Neural cell (in vitro differentiated cells): Measurements from ENCODE around the gene F7. TPM values are rescaled to one million over a fixed set of nuclear protein-coding genes. Genes with fewer than 3 reads are reported as not detected.

ENCODE experiments used
- H2AFZ ChIP-seq: fragments of 200-600, 300-800 bp; sonication (generic), shearing (Covaris generic); 2 replicates; pipeline ENCODE4 v1.6.0; 2014; ENCODE audit warnings: low read depth, mild to moderate bottlenecking, antibody characterized with exemption, low read length, moderate library complexity
- H3F3A ChIP-seq: fragments of 200-600 bp; shearing (Covaris generic); 2 replicates; pipeline ENCODE4 v1.6.1; 2016; ENCODE audit warnings: mild to moderate bottlenecking, moderate library complexity, mixed read lengths, antibody characterized with exemption, low read length; ENCODE audit not compliant: insufficient read depth, poor library complexity, severe bottlenecking
- H3K27ac ChIP-seq: fragments of 200-600, 300-800 bp; sonication (generic), shearing (Covaris generic); 2 replicates; pipeline ENCODE4 v1.5.1; 2014; ENCODE audit warnings: mild to moderate bottlenecking, low read length, moderate library complexity
- H3K27me3 ChIP-seq: fragments of 300-800, 200-600 bp; sonication (generic), shearing (Covaris generic); 2 replicates; pipeline ENCODE4 v1.6.0; 2014; ENCODE audit warnings: mild to moderate bottlenecking, low read depth, low read length, moderate library complexity; ENCODE audit not compliant: insufficient read depth
- H3K36me3 ChIP-seq: fragments of 300-800, 200-600 bp; sonication (generic), shearing (Covaris generic); 2 replicates; pipeline ENCODE4 v1.5.1; 2014; ENCODE audit warnings: mild to moderate bottlenecking, antibody characterized with exemption, low read length, moderate library complexity; ENCODE audit not compliant: insufficient read depth
- H3K4me2 ChIP-seq: fragments of 300-800, 200-600 bp; sonication (generic), shearing (Covaris generic); 2 replicates; pipeline ENCODE4 v1.6.0; 2014; ENCODE audit warnings: mild to moderate bottlenecking, low read length
- H3K4me3 ChIP-seq: fragments of 300-800, 200-600 bp; sonication (generic), shearing (Covaris generic); 2 replicates; pipeline ENCODE4 v1.5.1; 2014; ENCODE audit warnings: mild to moderate bottlenecking, low read length, moderate library complexity
- H3K79me2 ChIP-seq: fragments of 200-600 bp; shearing (Covaris generic); replicated peaks from 2 replicates; pipeline ENCODE4 v1.6.0; 2014; ENCODE audit warnings: mild to moderate bottlenecking, low read length, moderate library complexity; ENCODE audit not compliant: insufficient read depth
- H3K9ac ChIP-seq: fragments of 300-800, 200-600 bp; sonication (generic), shearing (Covaris generic); 2 replicates; pipeline ENCODE4 v1.6.1; 2016; ENCODE audit warnings: mild to moderate bottlenecking, low read length, mixed read lengths
- H3K9me2 ChIP-seq: fragments of 200-600 bp; shearing (Covaris generic); 2 replicates; pipeline ENCODE4 v1.6.1; 2016; ENCODE audit warnings: mild to moderate bottlenecking, low read length, mixed read lengths; ENCODE audit not compliant: insufficient read depth
- H3K9me3 ChIP-seq: fragments of 200-600, 300-800 bp; sonication (generic), shearing (Covaris generic); 2 replicates; pipeline ENCODE4 v1.6.1; 2016; ENCODE audit warnings: mild to moderate bottlenecking, mixed run types, low read length, moderate library complexity, mixed read lengths
- H4K20me1 ChIP-seq: fragments of 200-600 bp; shearing (Covaris generic); 2 replicates; pipeline ENCODE4 v1.6.1; 2016; ENCODE audit warnings: mild to moderate bottlenecking, mixed run types; ENCODE audit not compliant: insufficient read depth
- EP300 ChIP-seq: fragments of 450-650 bp; conservative IDR thresholded peaks from 2 replicates; pipeline ENCODE4 v1.6.1; 2014; ENCODE audit warnings: antibody characterized with exemption, mild to moderate bottlenecking, moderate library complexity; ENCODE audit not compliant: poor library complexity, severe bottlenecking
- EZH2 ChIP-seq: fragments of 200-600, 300-800 bp; shearing (Covaris generic), sonication (generic); IDR thresholded peaks from 2 replicates; pipeline ENCODE4 v1.6.1; 2014; ENCODE audit warnings: antibody characterized with exemption, low read length, borderline replicate concordance, mild to moderate bottlenecking; ENCODE audit not compliant: insufficient read depth, poor library complexity, severe bottlenecking
- MXI1 ChIP-seq: fragments of 450-650 bp; conservative IDR thresholded peaks from 2 replicates; pipeline ENCODE4 v1.6.1; 2014; ENCODE audit warnings: antibody characterized with exemption, mild to moderate bottlenecking; ENCODE audit not compliant: poor library complexity, severe bottlenecking
- POLR2AphosphoS5 ChIP-seq: IDR thresholded peaks from 2 replicates; pipeline ENCODE4 v1.6.1; 2012
- RAD21 ChIP-seq: fragments of 450-650 bp; conservative IDR thresholded peaks from 2 replicates; pipeline ENCODE4 v1.6.1; 2014; ENCODE audit warnings: antibody characterized with exemption, mild to moderate bottlenecking, moderate library complexity
- SMC3 ChIP-seq: fragments of 450-650 bp; conservative IDR thresholded peaks from 2 replicates; pipeline ENCODE4 v1.6.1; 2014; ENCODE audit warnings: antibody characterized with exemption, mild to moderate bottlenecking, moderate library complexity; ENCODE audit not compliant: poor library complexity
- TAF1 ChIP-seq: IDR thresholded peaks from 2 replicates; pipeline ENCODE4 v1.6.1; 2012; ENCODE audit warnings: low read depth
- polyA plus RNA-seq: library from polyadenylated mRNA; depleted of rRNA; stranded (reverse); fragments of >200 nt; gene quantifications from 2 replicates; pipeline ENCODE4 v1.2.3, GENCODE V29; 2014
- TF ChIP-seq, protein P1 (sequence below): fragments of 450-650 bp; IDR thresholded peaks from 2 replicates; pipeline ENCODE4 v1.5.1; 2014; ENCODE audit warnings: antibody characterized with exemption, mild to moderate bottlenecking, moderate library complexity; ENCODE audit not compliant: poor library complexity, severe bottlenecking
- TF ChIP-seq, protein P2 (sequence below): IDR thresholded peaks from 2 replicates; pipeline ENCODE4 v1.6.1; 2012; ENCODE audit warnings: borderline replicate concordance

F7 gene
- polyA plus RNA-seq, 1 donor from 2014 or later, result 0.32 TPM

DNA sequence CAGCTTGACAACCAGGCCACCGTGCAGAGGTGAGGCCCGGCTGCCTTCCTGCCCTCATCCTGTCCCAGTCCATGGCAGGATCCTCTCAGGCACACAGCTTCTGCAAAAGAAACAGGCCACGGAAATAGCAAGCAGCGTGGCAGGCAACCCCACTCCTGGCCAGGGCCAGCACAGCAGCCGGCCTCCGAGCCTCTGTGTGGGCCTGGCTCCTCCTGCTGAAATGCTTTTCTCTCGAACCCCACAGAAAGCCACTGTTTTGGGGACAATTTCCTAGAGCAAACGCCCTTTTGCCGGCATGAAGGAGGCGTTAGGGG, 39.5 kb upstream of the F7 start:
- no peak overlapping the region for H3K27ac ChIP-seq
- no peaks in the 10 kb centered on the region for H3F3A ChIP-seq
- H3K36me3 ChIP-seq, result no peaks in the 10 kb centered on the region
- no peaks in the 10 kb centered on the region for H3K9me2 ChIP-seq
- H3K9ac ChIP-seq, result no peak overlapping the region
- no peak overlapping the region for H3K4me2 ChIP-seq
- H3K4me3 ChIP-seq, result no peak overlapping the region
- H3K9me3 ChIP-seq, result no peaks in the 10 kb centered on the region
- H3K79me2 ChIP-seq, result no peaks in the 10 kb centered on the region
- no peaks in the 10 kb centered on the region for H3K27me3 ChIP-seq
- H4K20me1 ChIP-seq, result no peaks in the 10 kb centered on the region
- TF ChIP-seq, protein P1, sequence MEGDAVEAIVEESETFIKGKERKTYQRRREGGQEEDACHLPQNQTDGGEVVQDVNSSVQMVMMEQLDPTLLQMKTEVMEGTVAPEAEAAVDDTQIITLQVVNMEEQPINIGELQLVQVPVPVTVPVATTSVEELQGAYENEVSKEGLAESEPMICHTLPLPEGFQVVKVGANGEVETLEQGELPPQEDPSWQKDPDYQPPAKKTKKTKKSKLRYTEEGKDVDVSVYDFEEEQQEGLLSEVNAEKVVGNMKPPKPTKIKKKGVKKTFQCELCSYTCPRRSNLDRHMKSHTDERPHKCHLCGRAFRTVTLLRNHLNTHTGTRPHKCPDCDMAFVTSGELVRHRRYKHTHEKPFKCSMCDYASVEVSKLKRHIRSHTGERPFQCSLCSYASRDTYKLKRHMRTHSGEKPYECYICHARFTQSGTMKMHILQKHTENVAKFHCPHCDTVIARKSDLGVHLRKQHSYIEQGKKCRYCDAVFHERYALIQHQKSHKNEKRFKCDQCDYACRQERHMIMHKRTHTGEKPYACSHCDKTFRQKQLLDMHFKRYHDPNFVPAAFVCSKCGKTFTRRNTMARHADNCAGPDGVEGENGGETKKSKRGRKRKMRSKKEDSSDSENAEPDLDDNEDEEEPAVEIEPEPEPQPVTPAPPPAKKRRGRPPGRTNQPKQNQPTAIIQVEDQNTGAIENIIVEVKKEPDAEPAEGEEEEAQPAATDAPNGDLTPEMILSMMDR, result no peak
- TF ChIP-seq RAD21 (no peak), EZH2 (no peak), MXI1 (no peak), SMC3 (no peak), EP300 (no peak)
- no peak overlapping the region for H2AFZ ChIP-seq

DNA sequence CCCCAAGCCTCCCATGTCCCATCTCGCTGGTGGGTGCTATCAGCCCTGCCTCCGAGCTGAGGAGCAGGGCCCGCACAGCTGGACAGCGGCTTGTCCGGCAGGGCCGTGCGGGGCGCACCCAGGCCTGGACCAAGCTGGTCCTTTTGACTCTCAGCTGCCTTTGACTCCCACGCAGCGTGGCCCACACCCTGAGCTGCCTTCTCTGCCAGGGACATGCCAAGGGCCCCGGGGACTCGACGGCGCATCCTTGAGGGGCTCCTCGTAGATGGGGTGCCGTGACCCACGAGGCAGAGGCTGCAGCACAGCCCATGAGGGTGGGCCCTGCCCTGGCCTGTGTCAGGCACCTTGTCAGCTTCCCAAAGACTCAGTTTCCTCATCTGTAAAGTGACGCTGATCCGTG, 38.8 kb upstream of the F7 start:
- no peak overlapping the region for H2AFZ ChIP-seq
- no peaks in the 10 kb centered on the region for H3K79me2 ChIP-seq
- H3K27me3 ChIP-seq, result no peaks in the 10 kb centered on the region
- H3K27ac ChIP-seq, result no peak overlapping the region
- no peaks in the 10 kb centered on the region for H3F3A ChIP-seq
- no peaks in the 10 kb centered on the region for H3K9me2 ChIP-seq
- H3K4me2 ChIP-seq, result no peak overlapping the region
- TF ChIP-seq TAF1 (no peak), MXI1 (no peak), SMC3 (no peak), RAD21 (no peak), EP300 (no peak), EZH2 (no peak), POLR2AphosphoS5 (no peak)
- TF ChIP-seq, protein P1, result no peak
- TF ChIP-seq, protein P2, sequence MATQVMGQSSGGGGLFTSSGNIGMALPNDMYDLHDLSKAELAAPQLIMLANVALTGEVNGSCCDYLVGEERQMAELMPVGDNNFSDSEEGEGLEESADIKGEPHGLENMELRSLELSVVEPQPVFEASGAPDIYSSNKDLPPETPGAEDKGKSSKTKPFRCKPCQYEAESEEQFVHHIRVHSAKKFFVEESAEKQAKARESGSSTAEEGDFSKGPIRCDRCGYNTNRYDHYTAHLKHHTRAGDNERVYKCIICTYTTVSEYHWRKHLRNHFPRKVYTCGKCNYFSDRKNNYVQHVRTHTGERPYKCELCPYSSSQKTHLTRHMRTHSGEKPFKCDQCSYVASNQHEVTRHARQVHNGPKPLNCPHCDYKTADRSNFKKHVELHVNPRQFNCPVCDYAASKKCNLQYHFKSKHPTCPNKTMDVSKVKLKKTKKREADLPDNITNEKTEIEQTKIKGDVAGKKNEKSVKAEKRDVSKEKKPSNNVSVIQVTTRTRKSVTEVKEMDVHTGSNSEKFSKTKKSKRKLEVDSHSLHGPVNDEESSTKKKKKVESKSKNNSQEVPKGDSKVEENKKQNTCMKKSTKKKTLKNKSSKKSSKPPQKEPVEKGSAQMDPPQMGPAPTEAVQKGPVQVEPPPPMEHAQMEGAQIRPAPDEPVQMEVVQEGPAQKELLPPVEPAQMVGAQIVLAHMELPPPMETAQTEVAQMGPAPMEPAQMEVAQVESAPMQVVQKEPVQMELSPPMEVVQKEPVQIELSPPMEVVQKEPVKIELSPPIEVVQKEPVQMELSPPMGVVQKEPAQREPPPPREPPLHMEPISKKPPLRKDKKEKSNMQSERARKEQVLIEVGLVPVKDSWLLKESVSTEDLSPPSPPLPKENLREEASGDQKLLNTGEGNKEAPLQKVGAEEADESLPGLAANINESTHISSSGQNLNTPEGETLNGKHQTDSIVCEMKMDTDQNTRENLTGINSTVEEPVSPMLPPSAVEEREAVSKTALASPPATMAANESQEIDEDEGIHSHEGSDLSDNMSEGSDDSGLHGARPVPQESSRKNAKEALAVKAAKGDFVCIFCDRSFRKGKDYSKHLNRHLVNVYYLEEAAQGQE, result no peak
- H4K20me1 ChIP-seq, result no peaks in the 10 kb centered on the region
- H3K9ac ChIP-seq, result no peak overlapping the region
- no peak overlapping the region for H3K4me3 ChIP-seq
- H3K36me3 ChIP-seq, result no peaks in the 10 kb centered on the region
- H3K9me3 ChIP-seq, result no peaks in the 10 kb centered on the region
